GM12872 (cell line): ENCODE results near the gene TNFRSF1B.

Experiments used
- TF ChIP-seq, protein P1 (sequence below): IDR thresholded peaks from 3 replicates; pipeline ENCODE4 v1.5.1; 2011; ENCODE audit warnings: low read depth, mild to moderate bottlenecking, low read length, moderate library complexity; ENCODE audit not compliant: insufficient read depth

The TNFRSF1B gene

DNA sequence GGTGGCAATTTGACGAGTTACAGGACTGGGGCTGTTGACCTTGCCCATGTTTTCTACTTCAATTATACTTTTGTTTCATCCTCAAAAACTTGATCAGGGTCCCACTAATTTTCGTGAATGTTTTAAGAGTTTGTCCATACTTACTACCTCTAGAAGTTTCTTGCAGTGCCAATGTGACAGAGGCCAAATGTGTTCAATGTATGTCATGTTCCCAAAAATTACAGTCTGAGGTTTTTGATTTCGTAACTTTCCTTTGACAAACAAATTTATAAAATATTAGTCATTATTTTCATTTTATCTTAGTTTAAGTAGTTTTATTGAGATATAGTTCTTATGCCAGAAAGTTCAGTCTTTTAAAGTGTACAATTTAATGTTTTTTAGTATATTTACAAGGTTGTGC, 78.3 kb downstream of the TNFRSF1B start:
- TF ChIP-seq, protein P1, sequence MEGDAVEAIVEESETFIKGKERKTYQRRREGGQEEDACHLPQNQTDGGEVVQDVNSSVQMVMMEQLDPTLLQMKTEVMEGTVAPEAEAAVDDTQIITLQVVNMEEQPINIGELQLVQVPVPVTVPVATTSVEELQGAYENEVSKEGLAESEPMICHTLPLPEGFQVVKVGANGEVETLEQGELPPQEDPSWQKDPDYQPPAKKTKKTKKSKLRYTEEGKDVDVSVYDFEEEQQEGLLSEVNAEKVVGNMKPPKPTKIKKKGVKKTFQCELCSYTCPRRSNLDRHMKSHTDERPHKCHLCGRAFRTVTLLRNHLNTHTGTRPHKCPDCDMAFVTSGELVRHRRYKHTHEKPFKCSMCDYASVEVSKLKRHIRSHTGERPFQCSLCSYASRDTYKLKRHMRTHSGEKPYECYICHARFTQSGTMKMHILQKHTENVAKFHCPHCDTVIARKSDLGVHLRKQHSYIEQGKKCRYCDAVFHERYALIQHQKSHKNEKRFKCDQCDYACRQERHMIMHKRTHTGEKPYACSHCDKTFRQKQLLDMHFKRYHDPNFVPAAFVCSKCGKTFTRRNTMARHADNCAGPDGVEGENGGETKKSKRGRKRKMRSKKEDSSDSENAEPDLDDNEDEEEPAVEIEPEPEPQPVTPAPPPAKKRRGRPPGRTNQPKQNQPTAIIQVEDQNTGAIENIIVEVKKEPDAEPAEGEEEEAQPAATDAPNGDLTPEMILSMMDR = no peak

DNA sequence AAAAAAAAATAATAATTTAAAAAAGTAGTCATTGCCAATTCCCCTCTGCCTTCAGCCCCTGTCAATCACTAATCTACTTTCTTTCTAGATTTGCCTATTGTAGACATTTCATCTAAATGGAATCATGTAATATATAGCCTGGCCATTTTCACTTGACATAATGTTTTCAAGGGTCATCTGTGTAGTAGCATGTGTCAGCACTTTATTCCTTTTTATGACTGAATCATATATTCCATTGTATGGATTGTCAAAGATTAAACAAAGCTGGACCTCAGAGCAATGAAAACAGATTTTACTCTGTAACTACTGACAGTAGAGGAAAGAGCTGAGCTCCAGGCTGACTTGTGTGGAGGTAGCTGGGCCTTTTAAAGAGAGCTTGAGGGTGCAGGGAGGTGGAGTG, 78.9 kb downstream of the TNFRSF1B start:
- TF ChIP-seq, protein P1 = no peak

DNA sequence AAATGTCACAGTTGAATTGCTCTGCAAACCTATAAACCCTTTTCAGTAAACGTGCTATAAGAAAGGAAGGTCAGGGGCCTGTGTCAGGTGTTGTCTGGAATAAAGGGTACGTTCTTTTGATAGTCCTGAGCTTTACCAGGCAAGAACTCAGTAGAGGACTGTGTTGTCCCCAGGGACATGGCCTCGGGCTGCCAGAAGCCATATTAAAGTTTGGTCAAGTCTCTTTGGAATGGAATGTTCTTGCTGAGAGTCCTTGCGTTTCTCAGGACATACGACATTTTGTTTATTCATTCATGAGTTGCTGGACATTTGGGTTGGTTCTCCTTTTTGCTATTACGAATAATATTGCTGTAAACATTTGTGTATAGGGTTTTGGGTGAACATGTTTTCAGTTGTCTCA, 79.8 kb downstream of the TNFRSF1B start:
- TF ChIP-seq, protein P1 = no peak

DNA sequence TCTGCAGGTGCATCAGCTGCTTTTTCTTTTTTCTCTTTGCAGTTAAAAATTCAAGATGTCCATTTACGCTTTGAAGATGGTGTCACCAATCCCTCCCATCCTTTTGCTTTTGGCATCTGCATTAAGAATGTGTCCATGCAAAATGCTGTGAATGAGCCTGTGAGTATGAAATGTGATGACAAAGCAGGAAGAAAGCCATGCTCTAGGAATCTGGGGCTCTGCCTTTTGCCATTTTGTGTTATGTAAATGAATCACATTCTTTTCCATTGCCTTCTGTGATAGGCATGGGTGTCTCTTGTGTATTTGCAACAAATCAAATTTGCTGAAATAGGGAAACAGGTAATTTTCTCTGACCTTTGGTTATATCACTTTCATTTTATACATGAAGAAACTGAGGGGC, 82.4 kb downstream of the TNFRSF1B start:
- TF ChIP-seq, protein P1 = no peak

DNA sequence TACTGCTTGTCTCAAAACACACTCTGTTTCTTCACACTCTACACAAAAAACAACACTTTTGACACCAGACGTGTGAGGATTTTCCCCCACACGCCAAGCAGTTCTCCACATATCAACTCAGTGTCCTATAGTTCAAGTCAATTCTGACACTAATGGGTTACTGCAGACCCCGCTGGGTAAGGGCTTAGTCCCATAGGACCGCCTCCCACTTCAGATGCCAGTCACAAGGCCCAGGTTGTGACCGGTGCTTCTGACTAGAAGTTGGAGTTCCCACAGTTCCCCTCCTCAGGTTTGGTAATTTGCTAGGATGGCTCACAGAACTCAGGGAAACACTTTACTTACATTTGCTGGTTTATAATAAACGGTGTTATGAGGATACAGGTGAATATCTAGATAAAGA, 83.0 kb downstream of the TNFRSF1B start:
- TF ChIP-seq, protein P1 = no peak

DNA sequence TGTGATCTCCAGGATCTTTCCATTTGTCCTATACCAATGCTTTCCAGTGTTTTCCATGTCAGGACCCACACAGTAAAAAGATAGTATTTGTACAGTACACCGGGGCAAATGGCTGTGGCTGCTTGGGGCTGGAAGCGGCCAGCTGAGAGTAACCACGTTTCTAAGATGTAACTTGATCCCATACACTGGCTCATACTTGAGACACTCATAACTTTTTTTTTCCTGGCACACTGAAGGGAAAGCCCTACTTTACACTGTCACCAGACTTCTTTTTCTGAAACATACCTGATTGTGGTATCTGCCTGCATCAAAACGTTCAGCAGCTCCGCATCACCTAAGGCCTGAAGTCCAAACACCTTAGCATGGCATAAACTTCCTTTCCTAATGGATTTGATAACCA, 84.7 kb downstream of the TNFRSF1B start:
- TF ChIP-seq, protein P1 = no peak

DNA sequence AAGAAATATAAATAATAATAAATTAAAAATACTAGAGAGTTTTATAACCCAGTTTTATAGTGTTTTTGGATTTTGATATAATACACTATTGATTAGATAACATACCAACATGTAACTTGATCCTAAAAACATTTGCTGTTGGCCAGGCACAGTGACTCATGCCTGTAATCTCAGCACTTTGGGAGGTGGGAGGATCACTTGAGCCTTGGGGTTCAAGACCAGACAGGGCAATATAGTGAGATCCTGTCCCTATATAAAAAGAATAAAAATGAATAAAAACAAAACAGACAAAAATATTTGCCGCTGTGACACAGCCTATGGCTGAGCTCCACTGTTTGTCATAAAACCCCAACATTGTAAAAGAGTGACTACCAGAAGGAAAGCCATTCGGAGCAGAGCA, 89.1 kb downstream of the TNFRSF1B start:
- TF ChIP-seq, protein P1 = no peak

DNA sequence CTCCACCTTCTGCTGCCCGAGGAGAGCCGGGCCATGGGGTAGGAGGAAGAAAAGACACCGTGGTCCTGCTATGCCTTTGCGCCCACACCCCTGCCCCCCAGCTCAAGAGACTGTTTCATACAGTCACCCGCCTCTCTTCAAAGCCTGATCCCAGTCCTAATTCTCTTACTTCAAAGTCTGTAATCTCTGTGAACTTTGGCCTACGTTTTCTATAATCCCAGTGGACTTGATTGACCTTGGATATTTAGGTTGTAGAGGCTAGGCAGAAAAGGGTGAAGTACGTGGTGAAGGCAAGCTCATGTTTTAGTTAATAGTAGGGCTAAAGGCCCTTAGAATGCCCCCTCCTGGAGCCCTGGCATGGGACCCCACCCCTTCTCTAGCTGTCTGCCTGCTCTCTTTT, 91.5 kb downstream of the TNFRSF1B start:
- TF ChIP-seq, protein P1 = no peak
